GM12878 (cell line): ENCODE measurements around the gene DIAPH3. TPM values are rescaled to one million over a fixed set of nuclear protein-coding genes. Genes with fewer than 3 reads are reported as not detected.

ENCODE experiments used
- CREM ChIP-seq: IDR thresholded peaks from 2 replicates; pipeline ENCODE4 v1.6.1; 2014; ENCODE audit warnings: antibody characterized with exemption, low read depth
- E2F8 ChIP-seq: fragments of 450-650 bp; IDR thresholded peaks from 2 replicates; pipeline ENCODE4 v1.6.1; 2018; ENCODE audit warnings: mild to moderate bottlenecking, low read depth, moderate library complexity; ENCODE audit not compliant: partially characterized antibody
- GATAD2B ChIP-seq: fragments of 450-650 bp; conservative IDR thresholded peaks from 2 replicates; pipeline ENCODE4 v1.6.1; 2017; ENCODE audit warnings: low read depth, mild to moderate bottlenecking, moderate library complexity
- JUNB ChIP-seq: IDR thresholded peaks from 2 replicates; pipeline ENCODE4 v1.6.1; 2016; ENCODE audit warnings: antibody characterized with exemption, mild to moderate bottlenecking
- LARP7 ChIP-seq: fragments of 450-650 bp; IDR thresholded peaks from 2 replicates; pipeline ENCODE4 v1.6.1; 2017; ENCODE audit warnings: mild to moderate bottlenecking
- MTA3 ChIP-seq: IDR thresholded peaks from 2 replicates; pipeline ENCODE4 v1.6.1; 2012; ENCODE audit warnings: low read length, inconsistent platforms, borderline replicate concordance
- POU2F2 ChIP-seq: IDR thresholded peaks from 3 replicates; pipeline ENCODE4 v1.6.1; 2011; ENCODE audit warnings: low read depth, mild to moderate bottlenecking, low read length, borderline replicate concordance
- RELB ChIP-seq: fragments of 450-650 bp; IDR thresholded peaks from 2 replicates; pipeline ENCODE4 v1.6.1; 2017; ENCODE audit warnings: low read depth, mild to moderate bottlenecking, moderate library complexity
- SMARCA5 ChIP-seq: fragments of 450-650 bp; IDR thresholded peaks from 2 replicates; pipeline ENCODE4 v1.6.1; 2017; ENCODE audit warnings: mild to moderate bottlenecking
- USF1 ChIP-seq: IDR thresholded peaks from 2 replicates; pipeline ENCODE4 v1.6.1; 2011; ENCODE audit warnings: borderline replicate concordance, low read depth, mild to moderate bottlenecking, moderate library complexity, mixed read lengths, low read length; ENCODE audit not compliant: insufficient read depth; ENCODE audit errors: extremely low read length
- ZBTB11 ChIP-seq: fragments of 450-650 bp; formaldehyde crosslinking; IDR thresholded peaks from 2 replicates; pipeline ENCODE4 v1.5.0; 2022; ENCODE audit warnings: mild to moderate bottlenecking, missing genetic modification characterization
- polyA plus RNA-seq, 11 experiments: library from polyadenylated mRNA; depleted of rRNA in 4 of 11; unstranded in 6 of 11; stranded (reverse) in 5 of 11; fragments of >200 nt; fragmentation: Nextera tagmentation in 4 of 11; fragmentation: Illumina TruSeq in 1 of 11; extraction: Ambion mirVana in 4 of 11; extraction: Trizol in 1 of 11; gene quantifications; 1 replicate in 1 of 11; 2 replicates in 10 of 11; pipeline versions ENCODE4 v1.2.1 to v1.2.3, GENCODE V29; 2011 to 2016; ENCODE audit warnings: inconsistent platforms in 2 of 11, missing spikeins in 2 of 11, low read depth in 1 of 11
- total RNA-seq, 4 experiments: library from RNA; depleted of rRNA in 3 of 4; stranded (reverse); fragments of >200 nt in 3 of 4; fragmentation: Illumina TruSeq in 1 of 4; extraction: Trizol in 1 of 4; gene quantifications; 2 replicates each; pipeline versions ENCODE4 v1.2.1 to v1.2.3, GENCODE V29; 2013 to 2021

DIAPH3 gene
- total and polyA plus RNA-seq, 10 of the 15 experiments (the other 5 are each of a cell fraction or from before 2014, with no cell fraction given), result 10.1 to 25.2 (median 15.4) TPM

GRCh38 chr13:59744747-59745391, 418.9 kb downstream of the DIAPH3 start (continued):
- no peak for TF ChIP-seq ZBTB11 (CRISPR knock-in tag)
- TF ChIP-seq POU2F2, result no peak
- no peak for TF ChIP-seq USF1
- no peak for TF ChIP-seq JUNB
- no peak for TF ChIP-seq SMARCA5
- no peak for TF ChIP-seq GATAD2B
- TF ChIP-seq RELB, result no peak
- no peak for TF ChIP-seq LARP7
- TF ChIP-seq E2F8, result no peak
- TF ChIP-seq MTA3, result no peak
- no peak for TF ChIP-seq CREM
